Activated T-helper 1 cell treated with anti-CD3 and anti-CD28 coated beads, Interleukin-2, amount 50 U/mL, for 16 hours (primary cell): ENCODE measurements around the gene MCF2L2.
"Not testable (repeated sequence)": the region's sequence is repeated elsewhere in the genome, so short reads cannot be mapped to it uniquely, and the experiment has no call there.

Source experiments
- DNase-seq, 2 donors: peaks; one replicate each; pipeline ENCODE4 v3.0.0-alpha.2; 2020; ENCODE audit warnings: low read depth in 1 of 2, low spot score in 1 of 2

MCF2L2 gene

GRCh38 chr3:183396662-183397391, 31.6 kb downstream of the MCF2L2 start:
- no peak for DNase-seq

GRCh38 chr3:183394150-183394549, 34.3 kb downstream of the MCF2L2 start:
- no peak for DNase-seq

GRCh38 chr3:183393625-183394024, 34.8 kb downstream of the MCF2L2 start:
- no peak for DNase-seq

GRCh38 chr3:183392186-183393034, 36.0 kb downstream of the MCF2L2 start:
- no peak for DNase-seq

- no peak for DNase-seq
Observed at GRCh38 chr3:183391460-183391859, 37.0 kb downstream of the MCF2L2 start.

GRCh38 chr3:183390844-183391243, 37.6 kb downstream of the MCF2L2 start:
- no peak for DNase-seq

GRCh38 chr3:183388213-183388895, 40.1 kb downstream of the MCF2L2 start:
- DNase-seq, result no peak

GRCh38 chr3:183387797-183388196, 40.6 kb downstream of the MCF2L2 start:
- no peak for DNase-seq

- no peak for DNase-seq
Observed at GRCh38 chr3:183386651-183387050, 41.8 kb downstream of the MCF2L2 start.

- DNase-seq, result peak in 1 of 2 donors; percentile 13
Observed at GRCh38 chr3:183385698-183386613, 42.5 kb downstream of the MCF2L2 start.

GRCh38 chr3:183381673-183382072, 46.7 kb downstream of the MCF2L2 start:
- DNase-seq, result no peak

- no peak for DNase-seq
Observed at GRCh38 chr3:183381179-183381578, 47.2 kb downstream of the MCF2L2 start.

- no peak for DNase-seq
Observed at GRCh38 chr3:183378951-183379350, 49.5 kb downstream of the MCF2L2 start.

- no peak for DNase-seq
Observed at GRCh38 chr3:183378545-183378944, 49.9 kb downstream of the MCF2L2 start.

GRCh38 chr3:183378008-183378407, 50.4 kb downstream of the MCF2L2 start:
- DNase-seq, result no peak

GRCh38 chr3:183377307-183377959, 51.0 kb downstream of the MCF2L2 start:
- DNase-seq, result no peak

GRCh38 chr3:183375787-183376186, 52.6 kb downstream of the MCF2L2 start:
- DNase-seq, result no peak

- DNase-seq, result no peak
Observed at GRCh38 chr3:183375337-183375736, 53.1 kb downstream of the MCF2L2 start.

- no peak for DNase-seq
Observed at GRCh38 chr3:183372911-183373310, 55.5 kb downstream of the MCF2L2 start.

- DNase-seq, result not testable (repeated sequence)
Observed at GRCh38 chr3:183371600-183371968, 56.8 kb downstream of the MCF2L2 start.
